ENCODE results near the gene OXSR1. TPM values are rescaled to one million over a fixed set of nuclear protein-coding genes. Genes with fewer than 3 reads are reported as not detected.

OXSR1 gene
- total RNA-seq, 4 donors from 2014 or later: 28.8 to 48.2 (median 37.6) TPM

- Histone ChIP-seq H3K4me1 (peaks cover 4 to 61% (median 4%) of the 10 kb centered on the region in 3 donors), H3K27ac (peak overlapping the region; percentile 40 to 89 (median 82)), H3K27me3 (no peaks in the 10 kb centered on the region), H3K9me3 (no peaks in the 10 kb centered on the region), H3K36me3 (no peaks in the 10 kb centered on the region), H3K4me3 (no peak overlapping the region)
- TF ChIP-seq POLR2A (IDR thresholded peaks at IDR 0.05) (no peak), CTCF (IDR thresholded peaks at IDR 0.05) (no peak)
- intact Hi-C loops (cut with DNase I): no loop called here
- 92 to 100% methylated on average over 2 of the region's 2 CpGs for WGBS, 2 donors
- no peak for DNase-seq
Observed at GRCh38 chr3:38152609-38153008, 12.7 kb upstream of the OXSR1 start.

- TF ChIP-seq CTCF (IDR thresholded peaks at IDR 0.05): no peak
- no peak for TF ChIP-seq POLR2A (IDR thresholded peaks at IDR 0.05)
- Histone ChIP-seq H3K4me1 (peaks cover 4 to 58% (median 4%) of the 10 kb centered on the region in 3 donors), H3K36me3 (no peaks in the 10 kb centered on the region), H3K27ac (peak overlapping the region in 3 of 4 donors; percentile 80 to 89 (median 83)), H3K27me3 (no peaks in the 10 kb centered on the region), H3K4me3 (no peak overlapping the region), H3K9me3 (no peaks in the 10 kb centered on the region)
- intact Hi-C loops (cut with DNase I): no loop called here
- WGBS, 2 donors: 81 to 90% methylated on average over 2 of the region's 2 CpGs
- DNase-seq: no peak
Observed at GRCh38 chr3:38153221-38153620, 12.1 kb upstream of the OXSR1 start.

- Histone ChIP-seq H3K27me3 (no peaks in the 10 kb centered on the region), H3K36me3 (no peaks in the 10 kb centered on the region), H3K27ac (peak overlapping the region; percentile 68 to 89 (median 82)), H3K4me3 (no peak overlapping the region), H3K9me3 (no peaks in the 10 kb centered on the region), H3K4me1 (peaks cover 4 to 57% (median 4%) of the 10 kb centered on the region in 3 donors)
- 45 to 58% methylated on average over 2 of the region's 2 CpGs for WGBS, 2 donors
- no peak for DNase-seq
- intact Hi-C loops (cut with DNase I): no loop called here
- TF ChIP-seq POLR2A (IDR thresholded peaks at IDR 0.05): no peak
- TF ChIP-seq CTCF (IDR thresholded peaks at IDR 0.05): no peak
Observed at GRCh38 chr3:38154033-38154494, 11.3 kb upstream of the OXSR1 start.

GRCh38 chr3:38154625-38155255 is 10.6 kb upstream of the OXSR1 start:
- no peak for DNase-seq
- no peaks in the 10 kb centered on the region for H3K27me3 ChIP-seq
- H3K4me1 ChIP-seq: peaks cover 4 to 51% (median 4%) of the 10 kb centered on the region in 3 donors
- intact Hi-C loops (cut with DNase I): no loop called here
- peak overlapping the region; percentile 68 to 89 (median 82) for H3K27ac ChIP-seq
- no peaks in the 10 kb centered on the region for H3K36me3 ChIP-seq
- WGBS, 2 donors: 34 to 48% methylated on average over 2 of the region's 2 CpGs
- H3K9me3 ChIP-seq: no peaks in the 10 kb centered on the region
- H3K4me3 ChIP-seq: no peak overlapping the region
- no peak for TF ChIP-seq POLR2A (IDR thresholded peaks at IDR 0.05)
- no peak for TF ChIP-seq CTCF (IDR thresholded peaks at IDR 0.05)

- Histone ChIP-seq H3K9me3 (no peaks in the 10 kb centered on the region), H3K27me3 (no peaks in the 10 kb centered on the region), H3K36me3 (no peaks in the 10 kb centered on the region), H3K27ac (no peak overlapping the region), H3K4me1 (peaks cover 4 to 48% (median 4%) of the 10 kb centered on the region in 3 donors), H3K4me3 (no peak overlapping the region)
- no peak for DNase-seq
- 90 to 94% methylated on average over 2 of the region's 2 CpGs for WGBS, 2 donors
- TF ChIP-seq POLR2A (IDR thresholded peaks at IDR 0.05): no peak
- no peak for TF ChIP-seq CTCF (IDR thresholded peaks at IDR 0.05)
- intact Hi-C loops (cut with DNase I): no loop called here
Observed at GRCh38 chr3:38155825-38156224, 9.5 kb upstream of the OXSR1 start.

Measured in esophagus squamous epithelium (tissue), 5 donors.